HepG2 (cell line): ENCODE results near the gene FSCN2. TPM values are rescaled to one million over a fixed set of nuclear protein-coding genes. Genes with fewer than 3 reads are reported as not detected.

ENCODE experiments used
- ATAC-seq: fragments of 200-7000 bp; cut with Tn5 transposase; 3 replicates; pipeline ENCODE4 v1.9.1; 2020; ENCODE audit warnings: mild to moderate bottlenecking, moderate library complexity
- BruUV-seq: library from RNA; stranded (reverse); fragments of 400-500 nt; replicated peaks from 2 replicates; lab custom pipeline; 2021; lab: Mats Ljungman, UMichigan
- CTCF ChIA-PET: fragments of 300-600 bp; formaldehyde crosslinking; extraction: SDS; loops from one replicate; lab custom pipeline; 2021; ENCODE audit warnings: low total read pairs, inconsistent platforms, low intra/inter-chr PET ratio; lab: Yijun Ruan, JAX
- POLR2A ChIA-PET: fragments of 350-600 bp; sonication (Branson Sonifier 250); formaldehyde crosslinking; loops from one replicate; lab custom pipeline; 2020; ENCODE audit warnings: antibody characterized with exemption, inconsistent platforms; lab: Yijun Ruan, JAX
- DNase-seq: peaks from one replicate; pipeline ENCODE4 v3.0.0-alpha.2; 2015; ENCODE audit warnings: low spot score
- FAIRE-seq: peaks from 3 replicates; lab custom pipeline; 2011; peaks lifted over from hg19 to GRCh38; lab: Jason Lieb, UNC
- H2AFZ ChIP-seq: one replicate; pipeline ENCODE4 v1.6.1; 2011; ENCODE audit warnings: low read length, inconsistent platforms
- H3K27ac ChIP-seq: fragments of 300-600 bp; 3 replicates; pipeline ENCODE4 v1.8.0; 2011; ENCODE audit warnings: mixed run types, mild to moderate bottlenecking, mixed read lengths, low read length, inconsistent platforms; ENCODE audit not compliant: insufficient read depth; ENCODE audit errors: extremely low read length
- H3K27me3 ChIP-seq, 2 experiments: fragments of 200-600 bp in 1 of 2; 2 replicates in 1 of 2; 3 replicates in 1 of 2; pipeline versions ENCODE4 v1.6.0 to v1.8.0; 2011; ENCODE audit warnings: low read length in 2 of 2, mild to moderate bottlenecking in 2 of 2, moderate library complexity in 2 of 2, inconsistent platforms in 1 of 2; ENCODE audit not compliant: insufficient read depth in 2 of 2, control insufficient read depth in 1 of 2
- H3K36me3 ChIP-seq, 2 experiments: fragments of 200-600 bp in 1 of 2; replicated peaks in 1 of 2; 2 replicates in 1 of 2; 3 replicates in 1 of 2; pipeline versions ENCODE4 v1.5.1 to v1.8.0; 2011; ENCODE audit warnings: low read length in 2 of 2, inconsistent platforms in 1 of 2; ENCODE audit not compliant: insufficient read depth in 2 of 2, control insufficient read depth in 1 of 2
- H3K4me1 ChIP-seq: 2 replicates; pipeline ENCODE4 v1.5.1; 2012; ENCODE audit warnings: low read length, inconsistent platforms; ENCODE audit not compliant: insufficient read depth
- H3K4me2 ChIP-seq: 2 replicates; pipeline ENCODE4 v1.6.0; 2011; ENCODE audit warnings: low read depth, low read length, inconsistent platforms
- H3K4me3 ChIP-seq, 3 experiments: fragments of 200-600 bp in 1 of 3; sonication (generic), shearing (Covaris generic) in 1 of 3; replicated peaks in 1 of 3; 2 replicates each; pipeline ENCODE4 v1.5.1; 2011 to 2016; ENCODE audit warnings: low read length in 3 of 3, inconsistent platforms in 2 of 3, low read depth in 2 of 3, mild to moderate bottlenecking in 2 of 3, control low read depth in 1 of 3, mixed read lengths in 1 of 3; ENCODE audit not compliant: insufficient read depth in 1 of 3
- H3K79me2 ChIP-seq: one replicate; pipeline ENCODE4 v1.6.1; 2011; ENCODE audit warnings: low read length, inconsistent platforms; ENCODE audit not compliant: insufficient read depth
- H3K9ac ChIP-seq: 2 replicates; pipeline ENCODE4 v1.6.0; 2011; ENCODE audit warnings: mild to moderate bottlenecking, low read depth, low read length, inconsistent platforms; ENCODE audit not compliant: insufficient read depth
- H3K9me3 ChIP-seq: 2 replicates; pipeline ENCODE4 v1.5.1; 2012; ENCODE audit warnings: mild to moderate bottlenecking, low read length
- H4K20me1 ChIP-seq: 2 replicates; pipeline ENCODE4 v1.6.0; 2011; ENCODE audit warnings: inconsistent platforms, mild to moderate bottlenecking, low read length, moderate library complexity; ENCODE audit not compliant: insufficient read depth
- KLF16 ChIP-seq, 2 experiments: sonication (generic) in 1 of 2; formaldehyde crosslinking in 1 of 2; IDR thresholded peaks; 2 replicates each; pipeline versions ENCODE4 v1.6.1 to v1.8.0; 2016 to 2023; ENCODE audit warnings: missing genetic modification reagents in 2 of 2, missing compliant biosample characterization in 1 of 2
- PCBP2 ChIP-seq: fragments of 200-400 bp; formaldehyde crosslinking; optimal IDR thresholded peaks from 2 replicates; pipeline ENCODE3; 2018; ENCODE audit warnings: low read length, low read depth; ENCODE audit not compliant: poor library complexity, severe bottlenecking
- POLR2AphosphoS2 ChIP-seq: IDR thresholded peaks from 2 replicates; pipeline ENCODE4 v1.6.1; 2011; ENCODE audit warnings: low read depth, low read length, improper control_type of control experiment
- RARA ChIP-seq: IDR thresholded peaks from 2 replicates; pipeline ENCODE4 v1.6.1; 2016; ENCODE audit warnings: missing genetic modification reagents, missing compliant biosample characterization
- RBAK ChIP-seq: sonication (generic); formaldehyde crosslinking; IDR thresholded peaks from 2 replicates; pipeline ENCODE4 v1.5.1; 2020; ENCODE audit warnings: mild to moderate bottlenecking, missing genetic modification reagents
- RFXAP ChIP-seq: sonication (generic); formaldehyde crosslinking; IDR thresholded peaks from 2 replicates; pipeline ENCODE4 v1.4.0; 2020; ENCODE audit warnings: missing genetic modification reagents, borderline replicate concordance
- ZFP62 ChIP-seq: sonication (generic); formaldehyde crosslinking; IDR thresholded peaks from 2 replicates; pipeline ENCODE4 v1.4.0; 2020; ENCODE audit warnings: missing genetic modification reagents
- ZFP82 ChIP-seq: sonication (generic); formaldehyde crosslinking; IDR thresholded peaks from 2 replicates; pipeline ENCODE4 v1.5.1; 2020; ENCODE audit warnings: mild to moderate bottlenecking, missing genetic modification reagents, borderline replicate concordance
- ZNF451 ChIP-seq: sonication (generic); formaldehyde crosslinking; IDR thresholded peaks from 2 replicates; pipeline ENCODE4 v1.5.0; 2020; ENCODE audit warnings: mild to moderate bottlenecking, missing genetic modification reagents
- ZNF558 ChIP-seq: sonication (generic); formaldehyde crosslinking; IDR thresholded peaks from 2 replicates; pipeline ENCODE4 v1.9.0; 2022; ENCODE audit warnings: mild to moderate bottlenecking, missing genetic modification reagents, borderline replicate concordance
- ZNF572 ChIP-seq: sonication (generic); formaldehyde crosslinking; IDR thresholded peaks from 2 replicates; pipeline ENCODE4 v1.5.1; 2020; ENCODE audit warnings: mild to moderate bottlenecking, missing genetic modification reagents
- WGBS: methylation state at CpG from one replicate; pipeline ENCODE4 v1.1.6; 2017; ENCODE audit warnings: low lambda C conversion rate; 5-methylcytosine and 5-hydroxymethylcytosine counted together
- in situ Hi-C: cut with HindIII; loops from 2 replicates; pipeline ENCODE4 v1.10.0; 2017; ENCODE audit warnings: low pct_unique_long_range_greater_than_20kb; ENCODE audit not compliant: extremely low pct_ligation_motif_present
- intact Hi-C: fragments of 100-400 bp; cut with micrococcal nuclease; formaldehyde crosslinking; loops from one replicate; pipeline ENCODE4 v1.10.0; 2022; ENCODE audit not compliant: unreplicated experiment
- polyA plus RNA-seq, 8 experiments: library from polyadenylated mRNA; depleted of rRNA in 3 of 8; stranded (reverse) in 7 of 8; unstranded in 1 of 8; fragments of >200 nt; fragmentation: Illumina TruSeq in 4 of 8; extraction: Trizol in 4 of 8; gene quantifications; 2 replicates each; pipeline versions ENCODE4 v1.2.1 to v1.2.3, GENCODE V29; 2011 to 2016; ENCODE audit warnings: low read depth in 4 of 8, missing spikeins in 1 of 8, mixed read lengths in 1 of 8; ENCODE audit not compliant: insufficient read depth in 1 of 8
- total RNA-seq, 5 experiments: library from RNA; depleted of rRNA; stranded (reverse); fragments of >200 nt; fragmentation: Illumina TruSeq; extraction: Trizol; gene quantifications; 2 replicates each; pipeline ENCODE4 v1.2.3, GENCODE V29; 2016; ENCODE audit warnings: low read depth in 1 of 5
- TF ChIP-seq, protein P1 (sequence below): sonication (generic); formaldehyde crosslinking; IDR thresholded peaks from 2 replicates; pipeline ENCODE4; 2020; ENCODE audit warnings: missing genetic modification reagents, mild to moderate bottlenecking, borderline replicate concordance
- TF ChIP-seq, protein P2 (sequence below): sonication (generic); formaldehyde crosslinking; IDR thresholded peaks from 2 replicates; pipeline ENCODE4 v1.4.0; 2020; ENCODE audit warnings: missing genetic modification reagents, mild to moderate bottlenecking, borderline replicate concordance

The FSCN2 gene
- total and polyA plus RNA-seq, 2 of the 13 experiments (the other 11 are each of a cell fraction or from before 2014, with no cell fraction given) = 0.09 TPM; not detected in 1

DNA sequence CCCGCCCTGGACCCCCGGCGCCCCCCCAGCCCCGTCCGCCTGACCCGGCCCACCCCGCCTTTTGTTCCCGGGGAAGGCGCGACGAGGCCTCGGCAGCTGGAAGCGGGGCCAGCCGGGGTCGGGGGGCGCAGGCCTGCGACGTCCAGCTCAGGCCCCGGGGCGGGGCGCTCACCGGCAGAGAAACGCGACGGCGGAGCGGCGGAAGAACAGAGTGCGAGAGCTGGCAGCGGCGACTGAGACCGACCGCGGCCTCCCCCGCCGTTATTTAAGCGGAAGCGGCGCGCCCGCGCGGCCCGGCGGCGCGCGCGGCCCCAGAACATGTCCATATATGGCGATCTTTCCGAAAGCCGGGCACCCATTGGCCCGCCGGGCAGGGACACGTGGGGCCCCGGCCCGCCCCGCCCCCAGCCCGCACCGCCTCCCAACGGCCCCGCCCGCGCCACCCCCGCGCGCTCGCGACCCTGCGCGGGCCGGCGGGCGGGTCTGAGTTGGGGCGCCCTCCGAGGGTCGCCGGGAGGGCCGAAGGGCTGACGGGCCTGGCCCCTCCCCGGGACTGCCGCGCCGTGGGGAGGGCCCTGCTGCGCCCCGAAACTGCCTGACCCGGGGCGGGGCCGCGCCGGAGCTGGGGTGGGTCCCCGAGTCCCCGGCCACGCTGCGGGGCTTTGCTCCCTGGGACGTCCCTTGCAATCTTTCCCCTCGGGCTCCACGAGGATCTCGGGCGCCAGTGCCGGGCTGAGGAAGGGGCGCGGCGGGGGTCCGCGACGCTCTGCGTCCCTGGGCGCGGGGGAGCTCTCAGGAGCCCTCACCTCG is 15.4 kb upstream of the FSCN2 start, which contains the start of gene ACTG1 (continued):
- TF ChIP-seq POLR2AphosphoS2 (peak; percentile 90; the same call in 1 of the 2 replicates), RFXAP (CRISPR knock-in tag) (no peak; the same call in 1 of the 2 replicates), KLF16 (CRISPR knock-in tag; IDR thresholded peaks at IDR 0.05) (peak in 1 of 2 experiments; percentile 93; a peak in 2 of 4 replicates), PCBP2 (no peak), ZFP62 (no peak)
- TF ChIP-seq, all 625 proteins: peak for 218

GRCh38 chr17:81513372-81513752 is 14.8 kb upstream of the FSCN2 start:
- BruUV-seq = no TSS peak
- H3K79me2 ChIP-seq = peaks cover 26% of the 10 kb centered on the region
- H3K27ac ChIP-seq = peak overlapping the region; percentile 86
- no peak overlapping the region for H2AFZ ChIP-seq
- in situ Hi-C loops (no loop called here), intact Hi-C loops (loop anchor here (10.0 kb wide), 1 partner anchor 119 kb away; the partner anchor contains the start of gene BAHCC1)
- FAIRE-seq = no peak
- H3K9ac ChIP-seq = peak overlapping the region; percentile 99
- H3K4me2 ChIP-seq = peak overlapping the region; percentile 97
- WGBS = 0% methylated on average over 16 of the region's 23 CpGs
- peak; percentile 41 for ATAC-seq
- peaks cover 56% of the 10 kb centered on the region for H3K4me1 ChIP-seq
- peaks cover 14 to 23% of the 10 kb centered on the region in 2 experiments for H3K36me3 ChIP-seq
- H3K4me3 ChIP-seq = peak overlapping the region; percentile 54 to 88 (median 75)
- no peaks in the 10 kb centered on the region; a peak in 1 of 5 replicates for H3K27me3 ChIP-seq
- DNase-seq = peak; percentile 80
- no peaks in the 10 kb centered on the region for H3K9me3 ChIP-seq
- ChIA-PET POLR2A (interaction anchor here (0.5 to 4.3 kb wide), 17 partner anchors 10 to 290 kb away, joined by 3 to 27 read pairs (median 5); partner anchors contain the start of genes BAHCC1, CEP131, FAAP100 and MRPL12), CTCF (no interaction called here)
- peaks cover 38% of the 10 kb centered on the region for H4K20me1 ChIP-seq
- TF ChIP-seq, protein P1, sequence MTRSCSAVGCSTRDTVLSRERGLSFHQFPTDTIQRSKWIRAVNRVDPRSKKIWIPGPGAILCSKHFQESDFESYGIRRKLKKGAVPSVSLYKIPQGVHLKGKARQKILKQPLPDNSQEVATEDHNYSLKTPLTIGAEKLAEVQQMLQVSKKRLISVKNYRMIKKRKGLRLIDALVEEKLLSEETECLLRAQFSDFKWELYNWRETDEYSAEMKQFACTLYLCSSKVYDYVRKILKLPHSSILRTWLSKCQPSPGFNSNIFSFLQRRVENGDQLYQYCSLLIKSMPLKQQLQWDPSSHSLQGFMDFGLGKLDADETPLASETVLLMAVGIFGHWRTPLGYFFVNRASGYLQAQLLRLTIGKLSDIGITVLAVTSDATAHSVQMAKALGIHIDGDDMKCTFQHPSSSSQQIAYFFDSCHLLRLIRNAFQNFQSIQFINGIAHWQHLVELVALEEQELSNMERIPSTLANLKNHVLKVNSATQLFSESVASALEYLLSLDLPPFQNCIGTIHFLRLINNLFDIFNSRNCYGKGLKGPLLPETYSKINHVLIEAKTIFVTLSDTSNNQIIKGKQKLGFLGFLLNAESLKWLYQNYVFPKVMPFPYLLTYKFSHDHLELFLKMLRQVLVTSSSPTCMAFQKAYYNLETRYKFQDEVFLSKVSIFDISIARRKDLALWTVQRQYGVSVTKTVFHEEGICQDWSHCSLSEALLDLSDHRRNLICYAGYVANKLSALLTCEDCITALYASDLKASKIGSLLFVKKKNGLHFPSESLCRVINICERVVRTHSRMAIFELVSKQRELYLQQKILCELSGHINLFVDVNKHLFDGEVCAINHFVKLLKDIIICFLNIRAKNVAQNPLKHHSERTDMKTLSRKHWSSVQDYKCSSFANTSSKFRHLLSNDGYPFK (CRISPR knock-in tag) = peak; percentile 26; the same call in 1 of the 2 replicates
- TF ChIP-seq ZNF558 (peak; percentile 21; the same call in 1 of the 2 replicates), ZNF572 (CRISPR knock-in tag) (peak; percentile 52; the same call in 1 of the 2 replicates), RARA (no peak), ZNF451 (CRISPR knock-in tag) (no peak), ZFP82 (no peak), RBAK (CRISPR knock-in tag) (no peak)
- TF ChIP-seq, protein P2, sequence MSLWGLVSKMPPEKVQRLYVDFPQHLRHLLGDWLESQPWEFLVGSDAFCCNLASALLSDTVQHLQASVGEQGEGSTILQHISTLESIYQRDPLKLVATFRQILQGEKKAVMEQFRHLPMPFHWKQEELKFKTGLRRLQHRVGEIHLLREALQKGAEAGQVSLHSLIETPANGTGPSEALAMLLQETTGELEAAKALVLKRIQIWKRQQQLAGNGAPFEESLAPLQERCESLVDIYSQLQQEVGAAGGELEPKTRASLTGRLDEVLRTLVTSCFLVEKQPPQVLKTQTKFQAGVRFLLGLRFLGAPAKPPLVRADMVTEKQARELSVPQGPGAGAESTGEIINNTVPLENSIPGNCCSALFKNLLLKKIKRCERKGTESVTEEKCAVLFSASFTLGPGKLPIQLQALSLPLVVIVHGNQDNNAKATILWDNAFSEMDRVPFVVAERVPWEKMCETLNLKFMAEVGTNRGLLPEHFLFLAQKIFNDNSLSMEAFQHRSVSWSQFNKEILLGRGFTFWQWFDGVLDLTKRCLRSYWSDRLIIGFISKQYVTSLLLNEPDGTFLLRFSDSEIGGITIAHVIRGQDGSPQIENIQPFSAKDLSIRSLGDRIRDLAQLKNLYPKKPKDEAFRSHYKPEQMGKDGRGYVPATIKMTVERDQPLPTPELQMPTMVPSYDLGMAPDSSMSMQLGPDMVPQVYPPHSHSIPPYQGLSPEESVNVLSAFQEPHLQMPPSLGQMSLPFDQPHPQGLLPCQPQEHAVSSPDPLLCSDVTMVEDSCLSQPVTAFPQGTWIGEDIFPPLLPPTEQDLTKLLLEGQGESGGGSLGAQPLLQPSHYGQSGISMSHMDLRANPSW (CRISPR knock-in tag) = 0 out of 2 replicates have a peak, but pooled peaks have one; percentile 40
